Measurements from ENCODE around the gene RIT1.

DNA sequence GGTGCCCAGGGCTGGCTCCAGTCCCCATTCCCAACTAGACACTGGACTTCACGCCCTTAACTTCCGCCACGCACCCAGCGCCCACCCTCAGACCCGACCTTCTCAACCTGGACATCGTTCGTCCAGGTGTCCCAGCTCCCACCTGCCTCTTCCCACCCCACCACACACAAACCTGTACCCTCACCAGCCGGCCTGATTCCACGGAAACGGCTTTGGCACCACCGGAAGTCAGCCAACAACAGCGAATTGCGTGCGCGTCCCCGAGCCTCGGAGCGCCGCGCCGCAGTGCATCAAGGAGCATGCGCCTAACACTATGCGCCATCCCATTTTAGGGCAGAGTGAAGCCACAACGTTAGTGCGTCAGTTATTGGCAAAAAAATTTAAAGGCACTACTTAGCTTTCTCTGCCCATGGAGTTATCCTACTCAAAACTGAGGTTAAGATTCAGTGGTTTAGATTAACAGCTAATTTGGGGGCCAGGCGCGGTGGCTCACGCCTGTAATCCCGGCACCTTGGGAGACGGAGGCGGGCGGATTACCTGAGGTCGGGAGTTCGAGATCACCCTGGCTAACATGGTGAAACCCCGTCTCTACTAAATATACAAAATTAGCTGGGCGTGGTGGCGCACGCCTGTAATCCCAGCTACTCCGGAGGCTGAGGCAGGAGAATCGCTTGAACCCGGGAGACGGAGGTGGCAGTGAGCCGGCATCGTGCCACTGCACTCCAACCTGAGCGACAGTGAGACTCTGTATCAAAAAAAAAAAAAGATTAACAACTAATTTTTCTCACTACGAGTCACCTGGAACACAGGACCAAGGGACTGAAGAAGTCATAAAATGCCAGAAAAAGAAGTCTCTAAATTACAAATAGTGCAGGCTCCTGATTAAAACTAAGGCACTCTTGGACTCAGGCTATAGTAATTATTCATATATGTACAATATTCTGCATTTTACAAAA is 53.9 kb downstream of the RIT1 start, which contains the start of gene GON4L:
- TF ChIP-seq EZH2 (IDR thresholded peaks at IDR 0.05; ENCODE audit: low read depth), result no peak
- TF ChIP-seq, protein P1, sequence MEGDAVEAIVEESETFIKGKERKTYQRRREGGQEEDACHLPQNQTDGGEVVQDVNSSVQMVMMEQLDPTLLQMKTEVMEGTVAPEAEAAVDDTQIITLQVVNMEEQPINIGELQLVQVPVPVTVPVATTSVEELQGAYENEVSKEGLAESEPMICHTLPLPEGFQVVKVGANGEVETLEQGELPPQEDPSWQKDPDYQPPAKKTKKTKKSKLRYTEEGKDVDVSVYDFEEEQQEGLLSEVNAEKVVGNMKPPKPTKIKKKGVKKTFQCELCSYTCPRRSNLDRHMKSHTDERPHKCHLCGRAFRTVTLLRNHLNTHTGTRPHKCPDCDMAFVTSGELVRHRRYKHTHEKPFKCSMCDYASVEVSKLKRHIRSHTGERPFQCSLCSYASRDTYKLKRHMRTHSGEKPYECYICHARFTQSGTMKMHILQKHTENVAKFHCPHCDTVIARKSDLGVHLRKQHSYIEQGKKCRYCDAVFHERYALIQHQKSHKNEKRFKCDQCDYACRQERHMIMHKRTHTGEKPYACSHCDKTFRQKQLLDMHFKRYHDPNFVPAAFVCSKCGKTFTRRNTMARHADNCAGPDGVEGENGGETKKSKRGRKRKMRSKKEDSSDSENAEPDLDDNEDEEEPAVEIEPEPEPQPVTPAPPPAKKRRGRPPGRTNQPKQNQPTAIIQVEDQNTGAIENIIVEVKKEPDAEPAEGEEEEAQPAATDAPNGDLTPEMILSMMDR (conservative IDR thresholded peaks at IDR 0.05), result no peak

All from PC-9 (cell line).